ENCODE measurements around the gene PRKCE. TPM values are rescaled to one million over a fixed set of nuclear protein-coding genes. Genes with fewer than 3 reads are reported as not detected.

Gene PRKCE
- total RNA-seq, 1 experiment from 2014 or later = 12.1 TPM

DNA sequence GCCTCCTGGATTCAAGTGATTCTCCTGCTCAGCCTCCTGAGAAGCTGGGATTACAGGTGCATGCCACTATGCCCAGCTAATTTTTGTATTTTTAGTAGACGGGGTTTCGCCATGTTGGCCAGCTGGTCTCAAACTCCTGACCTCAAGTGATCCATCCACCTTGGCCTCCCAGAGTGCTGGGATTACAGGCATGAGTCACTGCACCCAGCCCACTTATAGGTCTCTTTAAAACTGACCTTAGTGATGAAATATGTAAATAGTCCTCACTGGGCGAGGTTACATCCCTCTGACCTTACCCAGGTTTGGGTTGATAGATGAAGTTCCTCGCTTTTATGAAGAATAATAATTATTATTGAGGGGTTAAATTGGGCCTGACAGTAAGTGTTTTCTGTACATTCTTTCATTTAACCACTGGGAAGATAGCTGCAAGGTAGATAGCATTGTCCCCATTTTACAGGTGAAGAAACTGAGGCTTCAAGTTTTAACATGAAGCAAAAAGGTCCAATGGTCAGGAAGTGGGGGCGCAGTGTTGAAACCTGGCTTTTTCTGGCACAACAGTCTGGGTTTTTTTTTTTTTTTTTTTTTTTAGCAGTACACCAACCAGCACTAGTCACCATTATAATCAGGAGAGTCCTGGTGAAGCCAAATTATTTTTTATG lies 471.0 kb downstream of the PRKCE start:
- no peak overlapping the region for H3K27ac Mint-ChIP-seq (ENCODE audit: low read depth, unreplicated experiment)
- TF ChIP-seq CTCF (IDR thresholded peaks at IDR 0.05; ENCODE audit: unreplicated experiment) = no peak
- ChIA-PET POLR2A (interaction anchor here (0.6 to 0.9 kb wide), 2 partner anchors 12 to 133 kb away, joined by 3 to 5 read pairs; no protein-coding TSS in a partner anchor), CTCF (interaction anchor here (0.6 to 0.7 kb wide), 2 partner anchors 11 to 464 kb away, joined by 3 read pairs; no protein-coding TSS in a partner anchor)
- peaks cover 18% of the 10 kb centered on the region for H3K4me1 Mint-ChIP-seq (ENCODE audit: insufficient read depth, unreplicated experiment)
- no peak overlapping the region for H3K4me3 Mint-ChIP-seq (ENCODE audit: unreplicated experiment)
- intact Hi-C loops (cut with micrococcal nuclease) = no loop called here
- H3K36me3 Mint-ChIP-seq (ENCODE audit: insufficient read depth, unreplicated experiment) = no peaks in the 10 kb centered on the region
- no peaks in the 10 kb centered on the region for H3K27me3 Mint-ChIP-seq (ENCODE audit: insufficient read depth, unreplicated experiment)
- peak; percentile 49 for DNase-seq (ENCODE audit: unreplicated experiment)
- no TSS peak for BruUV-seq (replicated peaks)
- no peaks in the 10 kb centered on the region for H3K9me3 Mint-ChIP-seq (ENCODE audit: unreplicated experiment)

- POLR2A ChIA-PET = interaction anchor here (0.9 kb wide), 1 partner anchor 11 kb away, joined by 5 read pairs; no protein-coding TSS in a partner anchor
These were observed 471.5 kb downstream of the PRKCE start for GRCh38 chr2:46123013-46123412.

DNA sequence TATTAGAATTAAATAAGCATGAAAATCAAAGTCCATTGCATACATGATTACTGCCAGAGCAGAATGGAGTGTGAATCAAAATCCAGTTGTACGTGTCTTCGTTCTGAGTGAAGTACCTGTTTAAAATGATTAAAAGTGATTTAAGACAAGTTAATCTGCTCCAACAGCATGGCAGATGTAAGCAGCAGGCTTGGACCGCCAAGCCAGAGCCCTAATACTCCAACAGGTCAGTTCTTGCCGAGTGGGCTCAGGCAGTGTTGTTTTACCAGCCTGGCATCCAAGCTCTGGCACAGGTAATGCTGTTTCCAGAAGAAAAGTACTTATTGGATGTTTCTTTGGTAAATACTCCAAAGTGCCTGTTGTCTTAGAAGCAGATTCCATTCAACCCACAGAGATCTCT lies 474.3 kb downstream of the PRKCE start:
- ChIA-PET POLR2A (no interaction called here), CTCF (interaction anchor here (0.9 kb wide), 1 partner anchor 27 kb away, joined by 3 read pairs; no protein-coding TSS in a partner anchor)
- no peak for DNase-seq (ENCODE audit: unreplicated experiment)
- Mint-ChIP-seq H3K27me3 (ENCODE audit: insufficient read depth, unreplicated experiment) (no peaks in the 10 kb centered on the region), H3K4me1 (ENCODE audit: insufficient read depth, unreplicated experiment) (no peaks in the 10 kb centered on the region), H3K9me3 (ENCODE audit: unreplicated experiment) (no peaks in the 10 kb centered on the region), H3K4me3 (ENCODE audit: unreplicated experiment) (no peak overlapping the region), H3K27ac (ENCODE audit: low read depth, unreplicated experiment) (no peak overlapping the region), H3K36me3 (ENCODE audit: insufficient read depth, unreplicated experiment) (no peaks in the 10 kb centered on the region)
- TF ChIP-seq CTCF (IDR thresholded peaks at IDR 0.05; ENCODE audit: unreplicated experiment) = no peak
- no TSS peak for BruUV-seq (replicated peaks)
- intact Hi-C loops (cut with micrococcal nuclease) = no loop called here

More at GRCh38 chr2:46123013-46123412, 471.5 kb downstream of the PRKCE start:
- Mint-ChIP-seq H3K4me1 (ENCODE audit: insufficient read depth, unreplicated experiment) (peaks cover 12% of the 10 kb centered on the region), H3K9me3 (ENCODE audit: unreplicated experiment) (no peaks in the 10 kb centered on the region), H3K4me3 (ENCODE audit: unreplicated experiment) (no peak overlapping the region), H3K27me3 (ENCODE audit: insufficient read depth, unreplicated experiment) (no peaks in the 10 kb centered on the region), H3K27ac (ENCODE audit: low read depth, unreplicated experiment) (no peak overlapping the region), H3K36me3 (ENCODE audit: insufficient read depth, unreplicated experiment) (no peaks in the 10 kb centered on the region)
- TF ChIP-seq CTCF (IDR thresholded peaks at IDR 0.05; ENCODE audit: unreplicated experiment) = no peak
- intact Hi-C loops (cut with micrococcal nuclease) = no loop called here
- CTCF ChIA-PET = interaction anchor here (0.7 kb wide), 1 partner anchor 10 kb away, joined by 3 read pairs; no protein-coding TSS in a partner anchor
- no peak for DNase-seq (ENCODE audit: unreplicated experiment)
- BruUV-seq (replicated peaks) = no TSS peak

DNA sequence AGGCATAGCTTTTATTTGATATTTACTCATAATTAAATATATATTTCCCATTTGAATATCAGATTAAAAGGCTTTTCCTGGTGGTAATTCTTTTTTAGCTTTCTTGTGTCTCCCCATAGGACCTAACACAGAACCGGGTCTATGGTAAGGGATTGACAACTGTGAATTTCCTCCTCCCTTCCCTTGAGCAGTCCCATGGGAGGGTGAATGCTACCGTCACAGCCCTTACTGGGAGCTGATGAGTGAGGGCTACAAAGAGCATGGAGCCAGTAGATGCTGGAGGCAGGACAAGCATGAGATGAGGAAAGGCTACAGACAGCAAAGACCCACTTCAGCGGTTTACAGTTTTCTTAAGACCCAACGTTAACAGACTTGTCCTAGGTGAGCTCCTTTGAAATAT lies 475.1 kb downstream of the PRKCE start:
- Mint-ChIP-seq H3K4me1 (ENCODE audit: insufficient read depth, unreplicated experiment) (no peaks in the 10 kb centered on the region), H3K36me3 (ENCODE audit: insufficient read depth, unreplicated experiment) (no peaks in the 10 kb centered on the region), H3K27me3 (ENCODE audit: insufficient read depth, unreplicated experiment) (no peaks in the 10 kb centered on the region), H3K4me3 (ENCODE audit: unreplicated experiment) (no peak overlapping the region), H3K9me3 (ENCODE audit: unreplicated experiment) (no peaks in the 10 kb centered on the region), H3K27ac (ENCODE audit: low read depth, unreplicated experiment) (no peak overlapping the region)
- no peak for DNase-seq (ENCODE audit: unreplicated experiment)
- ChIA-PET CTCF (interaction anchor here (0.7 to 0.9 kb wide), 4 partner anchors 19 to 168 kb away, joined by 3 read pairs; no protein-coding TSS in a partner anchor), POLR2A (no interaction called here)
- BruUV-seq (replicated peaks) = no TSS peak
- intact Hi-C loops (cut with micrococcal nuclease) = no loop called here
- no peak for TF ChIP-seq CTCF (IDR thresholded peaks at IDR 0.05; ENCODE audit: unreplicated experiment)

Measured in MCF 10A (cell line).